Heart right ventricle (tissue), 16 donors: Measurements from ENCODE around the gene PDLIM3. TPM values are rescaled to one million over a fixed set of nuclear protein-coding genes. Genes with fewer than 3 reads are reported as not detected.
A peak's percentile ranks its signal among the peaks of the same experiment; 100 is the strongest.

Experiments
- ATAC-seq, 8 donors: fragments of 200-7000 bp; cut with Tn5 transposase; one replicate each; pipeline ENCODE4 v1.9.1; 2020; ENCODE audit warnings: mild to moderate bottlenecking in 8 of 8, moderate library complexity in 8 of 8, moderate number of reproducible peaks in 1 of 8
- DNase-seq, 2 donors: peaks; one replicate each; pipeline ENCODE4 v3.0.0-alpha.2; 2020
- H3K27ac ChIP-seq, 10 donors: fragments of 200-600 bp; sonication (generic) in 2 of 10; one replicate each; pipeline versions ENCODE4 v1.5.0 to v1.8.0; 2020 to 2022; ENCODE audit warnings: mild to moderate bottlenecking in 3 of 10
- H3K27me3 ChIP-seq, 7 donors: fragments of 200-600 bp; one replicate each; pipeline ENCODE4 v1.8.0; 2021 to 2022; ENCODE audit warnings: mild to moderate bottlenecking in 2 of 7
- H3K36me3 ChIP-seq, 9 donors: fragments of 200-600 bp; sonication (generic) in 1 of 9; one replicate each; pipeline versions ENCODE4 v1.5.0 to v1.8.0; 2020 to 2022; ENCODE audit warnings: mild to moderate bottlenecking in 2 of 9
- H3K4me1 ChIP-seq, 9 donors: fragments of 200-600 bp; sonication (generic) in 1 of 9; one replicate each; pipeline versions ENCODE4 v1.5.0 to v1.8.0; 2020 to 2022; ENCODE audit warnings: mild to moderate bottlenecking in 4 of 9
- H3K4me3 ChIP-seq, 10 donors: fragments of 200-600 bp; sonication (generic) in 2 of 10; one replicate each; pipeline versions ENCODE4 v1.5.0 to v1.8.0; 2020 to 2022; ENCODE audit warnings: mild to moderate bottlenecking in 7 of 10, moderate library complexity in 2 of 10
- H3K9me3 ChIP-seq, 11 donors: fragments of 200-600 bp in 10 of 11; sonication (generic) in 2 of 11; one replicate each; pipeline versions ENCODE4 v1.5.0 to v1.8.0; 2013 to 2022; ENCODE audit warnings: mild to moderate bottlenecking in 2 of 11, control low read depth in 1 of 11, moderate library complexity in 1 of 11
- CTCF ChIP-seq, 9 donors: fragments of 200-600 bp; sonication (generic) in 2 of 9; IDR thresholded peaks; one replicate each; pipeline versions ENCODE4 v1.5.0 to v1.8.0; 2021 to 2022; ENCODE audit warnings: antibody characterized with exemption in 9 of 9, mild to moderate bottlenecking in 5 of 9, moderate library complexity in 1 of 9
- WGBS, 2 donors: extraction: QIAGEN DNeasy Blood & Tissue Kit; methylation state at CpG; one replicate each; pipeline ENCODE4 v1.1.7; 2013; ENCODE audit warnings: inconsistent platforms in 1 of 2; 5-methylcytosine and 5-hydroxymethylcytosine counted together
- intact Hi-C, 10 donors: fragments of 100-400 bp; cut with DNase I; formaldehyde crosslinking; loops; one replicate each; pipeline versions ENCODE4 v1.11.1 to v1.14.2; 2022
- polyA plus RNA-seq, 2 donors: library from polyadenylated mRNA; stranded (reverse); fragments of 200-250 nt; gene quantifications; one replicate each; pipeline ENCODE4 v1.2.3, GENCODE V29; 2013
- total RNA-seq, 10 donors: library from RNA; stranded (reverse); fragmentation: NEBNext Ultra II Directional in 3 of 10; extraction: Animal tissue kit (Norgen Biotek cat#: 25700) in 3 of 10; gene quantifications; one replicate each; pipeline versions ENCODE4 v1.2.1 to v1.2.4, GENCODE V29; 2021 to 2023
- donor health status: Arrhythmogenic right ventricular cardiomyopathy.
- donor health status: ischemic (EF 13 %, LVEDD 7.1; RV severe dilation, severe dysfunction).
- donor health status: healthy with polysubstance abuse.
- donor health status: DM: no; HTN: yes; CAD: no.
- donor health status: DM: no; HTN: no; CAD: no.
- donor health status: ischemic (EF 25% LVEDD 6.9; RV normal size, moderate dysfunction).
- donor health status: ischemic (EF 25% LVEDD 5.7; RV mildly dilated, moderate dysfunction).
- donor health status: healthy.
- donor health status: DM: yes; HTN: yes; CAD: no.
- donor health status: Ischemic cardiomyopathy.
- donor health status: ischemic (EF 35%, LVEDD 5.7; RV mildly dilated, moderate dysfunction).
- donor health status: nonischemic (EF 11% LVEDD 7.7; RV severe dilation, severe dysfunction).
- donor health status: DM: yes; HTN: yes; CAD: no.
- donor health status: PGD.
- donor health status: ischemic (EF 29% LVEDD 5.4; RV normal size, mild dysfunction).
- donor health status: nonischemic (EF 23%, LVEDD 6.1; RV moderate dilation, normal function).

The PDLIM3 gene
- total and polyA plus RNA-seq, 12 donors = 112 to 846 (median 292) TPM

GRCh38 chr4:185502386-185502785 lies 32.9 kb downstream of the PDLIM3 start:
- no peak for TF ChIP-seq CTCF (IDR thresholded peaks at IDR 0.05)
- Histone ChIP-seq H3K9me3 (peaks cover 0 to 17% (median 0%) of the 10 kb centered on the region in 11 donors), H3K4me1 (peaks cover 0 to 14% (median 5%) of the 10 kb centered on the region in 9 donors), H3K4me3 (no peak overlapping the region), H3K27me3 (no peaks in the 10 kb centered on the region), H3K36me3 (peaks cover 0 to 49% (median 15%) of the 10 kb centered on the region in 9 donors), H3K27ac (no peak overlapping the region)
- ATAC-seq (no peak), DNase-seq (no peak)
- intact Hi-C loops = no loop called here
- 88% methylated on average over 11 of the region's 11 CpGs for WGBS, 2 donors

GRCh38 chr4:185500576-185500975 lies 34.7 kb downstream of the PDLIM3 start:
- peaks cover 0 to 17% (median 0%) of the 10 kb centered on the region in 11 donors for H3K9me3 ChIP-seq
- TF ChIP-seq CTCF (IDR thresholded peaks at IDR 0.05) = no peak
- no peak for ATAC-seq
- H3K27me3 ChIP-seq = no peaks in the 10 kb centered on the region
- H3K36me3 ChIP-seq = peaks cover 0 to 36% (median 15%) of the 10 kb centered on the region in 9 donors
- 38 to 41% methylated on average over 1 of the region's 1 CpG for WGBS, 2 donors
- no peak for DNase-seq
- H3K4me3 ChIP-seq = no peak overlapping the region
- intact Hi-C loops = no loop called here
- H3K27ac ChIP-seq = peak overlapping the region in 2 of 10 donors; percentile 11 to 19
- peaks cover 0 to 14% (median 5%) of the 10 kb centered on the region in 9 donors for H3K4me1 ChIP-seq

- Histone ChIP-seq H3K9me3 (peaks cover 0 to 17% (median 0%) of the 10 kb centered on the region in 11 donors), H3K36me3 (peaks cover 0 to 36% (median 15%) of the 10 kb centered on the region in 9 donors), H3K27ac (peak overlapping the region in 1 of 10 donors; percentile 19), H3K4me1 (peaks cover 0 to 12% (median 5%) of the 10 kb centered on the region in 9 donors), H3K4me3 (no peak overlapping the region), H3K27me3 (no peaks in the 10 kb centered on the region)
- TF ChIP-seq CTCF (IDR thresholded peaks at IDR 0.05) = no peak
- no peak for DNase-seq
- WGBS, 2 donors = 94 to 95% methylated on average over 9 of the region's 9 CpGs
- no peak for ATAC-seq
- intact Hi-C loops = no loop called here
Observed at GRCh38 chr4:185500035-185500434, 35.3 kb downstream of the PDLIM3 start.

GRCh38 chr4:185488650-185489049 lies 46.7 kb downstream of the PDLIM3 start:
- H3K9me3 ChIP-seq = peaks cover 0 to 44% (median 10%) of the 10 kb centered on the region in 11 donors
- no peak overlapping the region for H3K27ac ChIP-seq
- H3K4me3 ChIP-seq = no peak overlapping the region
- no peaks in the 10 kb centered on the region for H3K27me3 ChIP-seq
- no peak for TF ChIP-seq CTCF (IDR thresholded peaks at IDR 0.05)
- no peak for ATAC-seq
- 62 to 90% methylated on average over 2 of the region's 2 CpGs for WGBS, 2 donors
- H3K36me3 ChIP-seq = no peaks in the 10 kb centered on the region
- no peak for DNase-seq
- intact Hi-C loops = no loop called here
- H3K4me1 ChIP-seq = no peaks in the 10 kb centered on the region
